Osteoblast (primary cell): ENCODE results near the gene EFNA4. TPM values are rescaled to one million over a fixed set of nuclear protein-coding genes. Genes with fewer than 3 reads are reported as not detected.
A peak's percentile ranks its signal among the peaks of the same experiment; 100 is the strongest.

ENCODE experiments used
- DNase-seq: peaks from one replicate; pipeline ENCODE4 v3.0.0; 2011; ENCODE audit warnings: low spot score, mixed read lengths; ENCODE audit not compliant: insufficient read length; ENCODE audit errors: missing footprints
- H2AFZ ChIP-seq: 2 replicates; pipeline ENCODE4 v1.6.0; 2011; ENCODE audit warnings: mild to moderate bottlenecking, low read length
- H3K27ac ChIP-seq: 2 replicates; pipeline ENCODE4 v1.5.1; 2011; ENCODE audit warnings: mild to moderate bottlenecking, low read depth, low read length, moderate library complexity
- H3K27me3 ChIP-seq: 2 replicates; pipeline ENCODE4 v1.6.0; 2012; ENCODE audit warnings: mild to moderate bottlenecking, control low read depth, inconsistent platforms, low read length, moderate library complexity; ENCODE audit not compliant: insufficient read depth
- H3K36me3 ChIP-seq: 2 replicates; pipeline ENCODE4 v1.5.1; 2011; ENCODE audit warnings: mild to moderate bottlenecking, low read length, control low read depth, moderate library complexity; ENCODE audit not compliant: insufficient read depth
- H3K4me1 ChIP-seq: 2 replicates; pipeline ENCODE4 v1.5.1; 2011; ENCODE audit warnings: mild to moderate bottlenecking, low read length, control low read depth, moderate library complexity; ENCODE audit not compliant: insufficient read depth
- H3K4me2 ChIP-seq: 2 replicates; pipeline ENCODE4 v1.6.0; 2011; ENCODE audit warnings: mild to moderate bottlenecking, low read length; ENCODE audit not compliant: insufficient read depth
- H3K4me3 ChIP-seq: fragments of 200-600 bp; sonication (generic); 3 replicates; pipeline ENCODE4 v1.5.1; 2012; ENCODE audit warnings: mild to moderate bottlenecking, low read length, inconsistent platforms; ENCODE audit not compliant: insufficient read depth
- H3K79me2 ChIP-seq: 2 replicates; pipeline ENCODE4 v1.6.0; 2012; ENCODE audit warnings: mild to moderate bottlenecking, low read length, control low read depth, inconsistent platforms; ENCODE audit not compliant: insufficient read depth
- H3K9me3 ChIP-seq: 2 replicates; pipeline ENCODE4 v1.5.1; 2011; ENCODE audit warnings: low read depth, low read length, control low read depth
- H4K20me1 ChIP-seq: 2 replicates; pipeline ENCODE4 v1.6.0; 2012; ENCODE audit warnings: mild to moderate bottlenecking, low read length, control low read depth; ENCODE audit not compliant: insufficient read depth
- CTCF ChIP-seq: IDR thresholded peaks from 2 replicates; pipeline ENCODE4 v1.5.1; 2011; ENCODE audit warnings: mild to moderate bottlenecking, low read depth, low read length, moderate library complexity; ENCODE audit errors: extremely low read depth
- total RNA-seq: library from RNA; depleted of rRNA; stranded (reverse); fragments of >200 nt; gene quantifications from 2 replicates; pipeline ENCODE4 v1.2.3, GENCODE V29; 2012

Gene EFNA4
- total RNA-seq, 1 donor: 3.6 TPM

- TF ChIP-seq CTCF: no peak
- Histone ChIP-seq H2AFZ (no peak overlapping the region), H3K36me3 (peaks cover 32% of the 10 kb centered on the region)
Measured at GRCh38 chr1:155053531-155054105, 9.9 kb upstream of the EFNA4 start.

GRCh38 chr1:155057104-155057503, 6.4 kb upstream of the EFNA4 start:
- no peak overlapping the region for H3K27ac ChIP-seq
- no peak for TF ChIP-seq CTCF

More at GRCh38 chr1:155053531-155054105, 9.9 kb upstream of the EFNA4 start:
- no peak for DNase-seq
- no peak overlapping the region for H3K27ac ChIP-seq
- no peak overlapping the region for H3K4me2 ChIP-seq
- peaks cover 21% of the 10 kb centered on the region for H3K4me1 ChIP-seq
- H3K27me3 ChIP-seq: no peaks in the 10 kb centered on the region
- H3K4me3 ChIP-seq: no peak overlapping the region
- peaks cover 16% of the 10 kb centered on the region for H3K79me2 ChIP-seq
- no peaks in the 10 kb centered on the region for H3K9me3 ChIP-seq
- peaks cover 5% of the 10 kb centered on the region for H4K20me1 ChIP-seq

GRCh38 chr1:155057788-155058211, 5.7 kb upstream of the EFNA4 start:
- peak; percentile 12 for TF ChIP-seq CTCF
- peak; percentile 89 for DNase-seq
- Histone ChIP-seq H3K79me2 (peaks cover 8% of the 10 kb centered on the region), H3K36me3 (peaks cover 32% of the 10 kb centered on the region), H2AFZ (no peak overlapping the region), H3K27ac (no peak overlapping the region), H4K20me1 (peaks cover 12% of the 10 kb centered on the region), H3K4me2 (no peak overlapping the region), H3K4me1 (peaks cover 6% of the 10 kb centered on the region), H3K4me3 (no peak overlapping the region), H3K9me3 (no peaks in the 10 kb centered on the region), H3K27me3 (no peaks in the 10 kb centered on the region)

More at GRCh38 chr1:155057104-155057503, 6.4 kb upstream of the EFNA4 start:
- no peaks in the 10 kb centered on the region for H3K27me3 ChIP-seq
- peaks cover 17% of the 10 kb centered on the region for H4K20me1 ChIP-seq
- peaks cover 12% of the 10 kb centered on the region for H3K4me1 ChIP-seq
- DNase-seq: no peak
- H3K4me2 ChIP-seq: no peak overlapping the region
- peaks cover 32% of the 10 kb centered on the region for H3K36me3 ChIP-seq
- H2AFZ ChIP-seq: no peak overlapping the region
- H3K79me2 ChIP-seq: peaks cover 14% of the 10 kb centered on the region
- H3K9me3 ChIP-seq: no peaks in the 10 kb centered on the region
- H3K4me3 ChIP-seq: no peak overlapping the region

- no peak overlapping the region for H3K4me3 ChIP-seq
- no peak overlapping the region for H2AFZ ChIP-seq
- peaks cover 19% of the 10 kb centered on the region for H3K4me1 ChIP-seq
- no peak overlapping the region for H3K4me2 ChIP-seq
- peaks cover 24% of the 10 kb centered on the region for H3K36me3 ChIP-seq
- no peak for TF ChIP-seq CTCF
- DNase-seq: no peak
- no peaks in the 10 kb centered on the region for H3K27me3 ChIP-seq
- peaks cover 20% of the 10 kb centered on the region for H4K20me1 ChIP-seq
- H3K9me3 ChIP-seq: no peaks in the 10 kb centered on the region
- H3K79me2 ChIP-seq: no peaks in the 10 kb centered on the region
- H3K27ac ChIP-seq: no peak overlapping the region
Measured at GRCh38 chr1:155060736-155061135, 2.8 kb upstream of the EFNA4 start.
